Body of pancreas (tissue), 4 donors: ENCODE results near the gene DLG3.

Source experiments
- CTCF ChIP-seq, 7 experiments: fragments of 450-650 bp in 4 of 7; fragments of 200-600 bp in 3 of 7; sonication (generic) in 3 of 7; IDR thresholded peaks; one replicate each; pipeline ENCODE4 v1.5.1; 2016 to 2019; ENCODE audit warnings: antibody characterized with exemption in 7 of 7
- POLR2A ChIP-seq, 3 donors: fragments of 450-650 bp; IDR thresholded peaks; one replicate each; pipeline ENCODE4 v1.6.1; 2016; ENCODE audit warnings: antibody characterized with exemption in 3 of 3, mild to moderate bottlenecking in 2 of 3

GRCh38 chrX:70553516-70553915 is 108.9 kb downstream of the DLG3 start:
- TF ChIP-seq CTCF (IDR thresholded peaks at IDR 0.05) (no peak), POLR2A (IDR thresholded peaks at IDR 0.05) (no peak)
